HG03378 (cell line): ENCODE data around the gene GNB3.

Experiments used
- ATAC-seq: cut with Tn5 transposase; IDR thresholded peaks from one replicate; pipeline ENCODE4 v1.9.1; 2021; ENCODE audit warnings: mild to moderate bottlenecking, moderate library complexity; ENCODE audit not compliant: unreplicated experiment

The GNB3 gene

DNA sequence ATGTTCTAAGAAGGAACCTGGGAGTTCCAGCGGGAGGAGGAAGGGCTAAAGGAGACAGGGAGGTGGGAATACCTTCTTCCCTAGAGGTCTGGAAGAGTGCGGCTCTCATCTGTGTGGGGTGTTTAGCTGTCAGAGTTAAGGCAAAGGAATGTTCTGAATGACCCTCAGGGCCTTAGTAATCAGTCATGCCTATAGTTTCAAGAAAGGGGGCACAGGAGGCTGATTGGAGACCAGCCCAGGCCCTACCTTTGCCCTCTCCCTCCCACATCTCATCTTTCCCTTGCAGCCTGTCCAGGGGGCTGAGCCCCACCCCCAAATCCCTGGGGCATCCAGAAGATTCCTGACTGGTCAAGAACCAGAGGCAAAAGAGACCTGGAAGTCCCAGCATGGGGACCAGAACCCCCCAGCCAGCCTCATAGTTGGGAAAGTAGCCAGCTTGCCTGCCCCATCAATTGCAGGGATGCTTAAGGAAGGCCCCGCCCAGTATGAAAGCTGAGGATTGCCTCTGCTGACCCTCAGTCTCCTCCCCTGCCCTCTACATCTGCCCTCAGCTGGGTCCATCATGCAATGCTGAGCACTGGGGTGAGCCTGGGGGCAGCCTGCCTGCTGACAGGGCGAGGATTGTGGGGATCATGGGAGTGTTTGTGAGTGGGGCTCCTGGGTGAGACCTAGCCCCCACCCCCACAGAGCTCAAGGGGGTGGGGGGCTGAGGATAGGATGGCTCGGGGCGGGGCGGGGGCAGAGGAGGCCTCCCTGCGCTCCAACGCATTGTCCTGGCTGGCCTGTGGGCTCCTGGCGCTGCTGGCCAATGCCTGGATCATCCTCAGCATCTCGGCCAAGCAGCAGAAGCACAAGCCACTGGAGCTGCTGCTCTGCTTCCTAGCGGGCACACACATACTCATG is 17.3 kb upstream of the GNB3 start:
- no peak for ATAC-seq

DNA sequence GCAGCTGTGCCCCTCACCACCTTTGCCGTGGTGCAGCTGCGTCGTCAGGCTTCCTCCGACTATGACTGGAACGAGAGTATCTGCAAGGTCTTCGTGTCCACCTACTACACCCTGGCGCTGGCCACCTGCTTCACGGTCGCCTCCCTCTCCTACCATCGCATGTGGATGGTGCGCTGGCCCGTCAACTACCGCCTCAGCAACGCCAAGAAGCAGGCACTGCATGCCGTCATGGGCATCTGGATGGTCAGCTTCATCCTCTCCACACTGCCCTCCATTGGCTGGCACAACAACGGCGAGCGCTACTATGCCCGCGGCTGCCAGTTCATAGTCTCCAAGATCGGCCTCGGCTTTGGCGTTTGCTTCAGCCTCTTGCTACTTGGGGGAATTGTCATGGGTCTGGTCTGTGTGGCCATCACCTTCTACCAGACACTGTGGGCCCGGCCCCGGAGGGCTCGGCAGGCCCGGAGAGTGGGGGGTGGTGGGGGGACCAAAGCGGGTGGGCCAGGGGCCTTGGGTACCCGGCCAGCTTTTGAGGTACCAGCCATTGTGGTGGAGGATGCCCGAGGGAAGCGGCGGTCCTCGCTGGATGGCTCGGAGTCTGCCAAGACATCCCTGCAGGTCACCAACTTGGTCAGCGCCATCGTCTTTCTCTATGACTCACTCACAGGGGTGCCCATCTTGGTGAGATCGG is 16.5 kb upstream of the GNB3 start:
- ATAC-seq, result no peak

DNA sequence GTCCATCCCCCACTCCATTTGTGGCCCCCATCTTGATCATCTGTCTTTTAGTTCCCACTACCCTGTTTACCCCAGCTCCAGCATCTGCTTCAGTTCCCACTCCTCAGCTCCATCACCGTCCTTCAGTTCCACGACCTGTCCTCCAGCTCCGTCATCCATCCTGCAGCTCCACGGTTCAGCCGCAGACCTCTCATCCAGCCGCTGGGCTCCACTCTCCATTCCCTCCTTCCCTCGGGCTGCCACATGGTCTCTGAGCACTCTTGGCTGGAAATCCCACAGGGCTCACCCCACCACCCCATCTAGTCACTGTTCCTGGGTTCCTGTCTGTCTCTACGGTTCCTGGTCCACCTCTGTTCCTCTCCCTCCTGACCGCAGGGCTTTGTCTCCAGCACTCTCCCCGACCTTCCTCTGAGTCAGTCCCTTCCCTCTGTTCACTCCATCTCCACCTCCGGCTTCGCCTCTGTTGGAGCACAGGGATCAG is 15.8 kb upstream of the GNB3 start:
- ATAC-seq, result no peak

DNA sequence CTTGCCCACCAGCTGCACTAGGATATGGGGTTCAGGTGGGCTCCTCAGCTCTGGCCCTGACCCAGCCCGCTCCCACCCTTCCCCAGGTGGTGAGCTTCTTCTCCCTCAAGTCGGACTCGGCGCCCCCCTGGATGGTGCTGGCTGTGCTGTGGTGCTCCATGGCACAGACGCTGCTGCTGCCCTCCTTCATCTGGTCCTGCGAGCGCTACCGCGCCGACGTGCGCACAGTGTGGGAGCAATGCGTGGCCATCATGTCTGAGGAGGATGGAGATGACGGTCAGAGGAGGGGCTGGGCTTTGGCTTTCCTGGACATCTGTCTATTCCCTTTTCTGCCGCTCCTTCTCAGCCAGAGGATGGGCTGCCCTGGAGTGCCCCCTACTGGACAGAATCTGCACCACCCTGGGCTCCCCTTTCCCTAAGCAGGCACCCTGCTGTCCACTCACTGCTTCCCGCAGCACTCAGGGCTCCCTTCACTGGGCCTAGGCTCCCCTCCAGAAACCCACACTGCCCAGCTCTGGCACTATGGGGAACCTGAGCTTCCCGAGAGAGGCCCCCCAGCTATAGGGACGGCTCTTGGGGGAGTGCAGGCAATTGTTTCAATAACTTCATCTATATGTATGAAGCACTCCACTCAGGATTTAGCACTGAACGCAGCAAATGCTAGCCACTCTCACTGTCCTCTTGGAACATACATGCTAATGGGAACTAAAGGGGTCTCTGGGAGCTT is 15.2 kb upstream of the GNB3 start:
- ATAC-seq, result no peak

DNA sequence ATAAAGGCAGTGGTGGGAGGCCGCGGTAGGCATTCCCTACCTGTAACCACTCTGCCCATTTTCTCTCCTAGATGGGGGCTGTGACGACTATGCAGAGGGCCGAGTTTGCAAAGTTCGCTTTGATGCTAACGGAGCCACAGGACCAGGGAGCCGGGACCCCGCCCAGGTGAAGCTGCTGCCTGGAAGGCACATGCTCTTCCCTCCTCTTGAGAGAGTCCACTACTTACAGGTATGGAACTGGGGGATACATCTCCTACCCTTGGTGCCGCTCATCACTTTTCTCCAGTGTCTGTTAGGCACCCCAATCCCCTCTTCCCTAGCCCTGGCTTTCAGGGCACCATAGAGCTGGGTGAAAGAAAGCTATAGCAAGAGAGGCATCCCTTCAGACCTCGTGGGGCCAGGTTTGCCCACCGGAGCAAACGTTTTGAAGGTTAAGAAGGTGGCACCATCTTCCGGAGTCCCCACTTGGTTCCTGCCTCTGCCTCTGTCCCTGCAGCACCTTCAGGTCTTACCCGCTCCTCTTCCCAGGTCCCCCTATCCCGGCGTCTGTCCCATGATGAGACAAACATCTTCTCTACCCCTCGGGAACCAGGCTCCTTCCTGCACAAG is 14.5 kb upstream of the GNB3 start:
- ATAC-seq, result no peak

DNA sequence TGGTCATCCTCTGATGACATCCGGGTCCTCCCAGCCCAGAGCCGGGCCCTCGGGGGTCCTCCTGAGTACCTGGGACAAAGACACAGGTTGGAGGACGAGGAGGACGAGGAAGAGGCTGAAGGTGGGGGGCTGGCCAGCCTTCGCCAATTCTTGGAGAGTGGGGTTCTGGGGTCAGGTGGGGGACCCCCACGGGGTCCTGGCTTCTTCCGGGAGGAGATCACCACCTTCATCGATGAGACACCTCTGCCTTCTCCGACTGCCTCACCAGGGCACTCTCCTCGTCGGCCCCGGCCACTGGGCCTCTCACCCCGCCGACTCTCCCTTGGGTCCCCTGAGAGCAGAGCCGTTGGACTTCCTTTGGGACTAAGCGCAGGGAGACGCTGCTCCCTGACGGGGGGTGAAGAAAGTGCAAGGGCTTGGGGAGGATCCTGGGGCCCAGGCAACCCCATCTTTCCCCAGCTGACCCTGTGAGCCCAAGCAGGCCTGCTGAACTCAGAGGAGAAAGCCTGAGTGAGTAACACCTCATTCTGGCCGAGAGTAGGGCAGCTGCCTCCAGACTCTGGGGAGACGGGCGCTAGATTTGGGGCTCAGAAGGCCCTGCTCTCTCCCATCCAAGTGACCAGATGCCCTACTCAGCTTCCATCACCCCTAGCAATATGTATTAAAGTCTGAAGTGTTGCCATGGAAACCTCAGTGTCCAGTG is 13.8 kb upstream of the GNB3 start:
- no peak for ATAC-seq

DNA sequence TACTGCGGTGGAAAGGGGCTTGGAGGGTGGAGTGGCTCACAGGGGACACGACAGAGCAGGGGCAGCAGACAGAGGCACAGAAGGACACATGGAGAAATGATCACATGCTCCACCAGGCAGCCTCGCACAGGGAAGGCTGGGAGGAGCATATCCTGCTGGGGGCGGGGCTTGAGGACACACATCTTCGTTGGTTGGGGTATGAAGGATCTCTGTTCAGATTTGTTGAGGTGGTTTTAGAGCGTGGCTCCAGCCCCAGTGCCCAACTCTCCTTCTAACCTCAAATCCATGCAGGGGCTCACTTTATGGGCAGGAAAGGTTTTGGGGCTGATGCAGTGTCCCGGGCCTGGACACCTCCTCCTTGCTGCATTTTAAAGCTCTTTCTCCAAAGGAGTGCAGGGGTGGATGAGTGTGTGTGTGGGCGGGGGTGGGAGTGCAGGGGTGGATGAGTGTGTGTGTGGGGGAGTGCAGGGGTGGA is 13.3 kb upstream of the GNB3 start:
- no peak for ATAC-seq

DNA sequence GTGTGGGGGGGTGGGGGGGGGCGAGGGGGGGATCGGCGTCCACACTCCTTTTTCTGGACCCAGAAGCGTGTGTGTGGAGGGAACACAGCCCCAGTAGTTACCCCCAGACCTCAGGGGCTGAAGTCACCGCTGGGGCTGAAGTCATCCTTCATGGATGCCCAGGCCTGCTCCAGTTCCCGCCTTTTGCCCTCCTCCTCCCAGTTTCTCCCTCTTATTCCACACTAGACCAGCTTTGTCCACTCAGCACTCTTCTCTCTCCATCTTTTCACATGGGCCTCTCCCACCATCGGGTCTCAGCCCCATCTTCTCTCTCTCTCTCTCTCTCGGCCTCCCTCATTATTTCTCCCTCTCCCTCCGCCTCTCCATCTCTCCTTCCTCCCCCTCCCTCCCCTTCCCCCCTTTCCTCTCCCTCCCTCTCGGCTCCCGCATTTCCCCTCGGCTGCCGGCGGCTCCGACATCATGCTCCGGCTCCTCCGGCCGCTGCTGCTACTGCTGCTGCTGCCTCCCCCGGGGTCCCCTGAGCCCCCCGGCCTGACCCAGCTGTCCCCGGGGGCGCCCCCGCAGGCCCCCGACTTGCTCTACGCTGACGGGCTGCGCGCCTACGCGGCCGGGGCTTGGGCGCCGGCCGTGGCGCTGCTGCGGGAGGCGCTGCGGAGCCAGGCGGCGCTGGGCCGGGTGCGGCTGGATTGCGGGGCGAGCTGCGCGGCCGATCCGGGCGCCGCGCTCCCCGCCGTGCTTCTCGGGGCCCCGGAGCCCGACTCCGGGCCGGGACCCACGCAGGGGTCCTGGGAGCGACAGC is 12.5 kb upstream of the GNB3 start, which contains the start of gene P3H3:
P3H3 (plus strand) TSS at position 426 of the 799 bp plus-strand sequence; CDS start at position 460, 34 bp downstream.
- ATAC-seq, result no peak

DNA sequence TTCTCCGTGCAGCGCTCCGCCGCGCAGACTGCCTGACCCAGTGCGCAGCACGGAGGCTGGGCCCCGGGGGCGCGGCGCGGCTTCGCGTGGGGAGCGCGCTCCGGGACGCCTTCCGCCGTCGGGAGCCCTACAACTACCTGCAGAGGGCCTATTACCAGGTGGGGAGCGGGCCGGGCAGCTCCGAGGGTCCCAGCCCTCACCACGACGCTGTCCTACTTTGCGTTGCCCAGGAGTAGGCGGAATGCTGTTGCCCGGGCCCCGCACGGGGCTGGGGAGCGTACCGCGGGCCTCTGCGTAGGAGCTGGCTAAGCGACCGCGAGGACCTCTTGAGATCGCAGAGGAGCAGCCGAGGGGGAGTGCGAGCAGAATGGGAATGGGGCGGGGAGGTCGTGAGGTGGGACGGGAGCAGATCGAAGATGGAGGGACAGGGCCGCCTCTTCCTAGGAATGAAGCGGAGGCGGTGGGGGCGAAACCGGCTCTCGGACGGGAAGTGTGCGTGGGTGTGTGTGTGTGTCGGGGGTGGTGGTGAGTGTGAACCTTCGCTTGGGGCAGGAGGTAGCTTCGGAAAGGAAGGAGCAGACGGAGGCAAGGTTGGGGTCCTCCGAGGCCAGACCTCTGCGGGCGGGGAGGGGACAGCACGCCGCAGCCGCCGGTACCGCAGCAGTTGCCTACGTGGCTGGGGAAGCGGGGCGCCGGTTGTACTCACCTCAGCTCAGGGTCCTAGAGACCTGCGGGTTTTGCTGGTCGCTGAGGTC is 11.8 kb upstream of the GNB3 start:
- no peak for ATAC-seq

DNA sequence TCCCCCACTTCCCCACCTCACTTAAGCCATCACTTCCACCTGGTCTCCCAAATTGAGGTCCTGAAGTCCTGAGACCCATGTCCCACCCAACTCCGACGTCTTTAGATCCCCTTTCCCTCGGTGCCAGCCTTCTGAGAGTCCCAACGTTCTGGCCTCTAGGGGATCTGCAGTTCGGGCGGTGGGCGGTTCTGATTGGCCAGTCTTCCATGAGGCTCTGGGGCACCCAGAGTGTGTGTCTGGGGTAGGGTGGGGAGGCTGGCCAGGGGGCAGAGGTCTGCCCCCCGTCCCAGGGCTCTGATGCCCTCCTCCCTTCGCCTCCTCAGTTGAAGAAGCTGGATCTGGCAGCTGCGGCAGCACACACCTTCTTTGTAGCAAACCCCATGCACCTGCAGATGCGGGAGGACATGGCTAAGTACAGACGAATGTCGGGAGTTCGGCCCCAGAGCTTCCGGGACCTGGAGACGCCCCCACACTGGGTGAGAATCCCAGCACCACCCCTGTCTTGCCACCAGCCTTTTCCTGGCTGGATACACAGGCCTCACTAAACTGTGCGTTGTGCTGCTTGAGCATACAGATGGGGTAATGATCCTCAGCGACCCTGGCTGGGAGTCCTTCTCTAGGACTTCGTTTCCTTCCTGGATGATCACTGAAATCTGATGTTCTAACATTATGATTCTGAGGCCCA is 11.0 kb upstream of the GNB3 start:
- ATAC-seq, result no peak

DNA sequence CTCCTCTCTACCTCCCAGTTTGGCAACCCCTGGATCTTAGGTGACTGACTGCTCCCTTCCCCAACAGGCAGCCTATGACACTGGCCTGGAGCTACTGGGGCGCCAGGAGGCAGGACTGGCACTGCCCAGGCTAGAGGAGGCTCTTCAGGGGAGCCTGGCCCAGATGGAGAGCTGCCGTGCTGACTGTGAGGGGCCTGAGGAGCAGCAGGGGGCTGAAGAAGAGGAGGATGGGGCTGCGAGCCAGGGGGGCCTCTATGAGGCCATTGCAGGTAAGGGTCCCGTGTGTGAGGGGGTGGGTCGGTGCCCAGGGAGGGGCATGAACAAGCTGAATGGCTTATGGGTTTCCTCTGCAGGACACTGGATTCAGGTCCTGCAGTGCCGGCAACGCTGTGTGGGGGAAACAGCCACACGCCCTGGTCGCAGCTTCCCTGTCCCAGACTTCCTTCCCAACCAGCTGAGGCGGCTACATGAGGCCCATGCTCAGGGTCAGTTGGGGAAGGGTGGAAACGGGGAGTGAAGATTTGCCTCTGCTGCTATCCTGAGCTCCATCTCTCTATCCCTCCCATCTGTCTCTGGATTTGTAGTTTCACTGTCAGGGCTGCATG is 10.3 kb upstream of the GNB3 start:
- no peak for ATAC-seq

DNA sequence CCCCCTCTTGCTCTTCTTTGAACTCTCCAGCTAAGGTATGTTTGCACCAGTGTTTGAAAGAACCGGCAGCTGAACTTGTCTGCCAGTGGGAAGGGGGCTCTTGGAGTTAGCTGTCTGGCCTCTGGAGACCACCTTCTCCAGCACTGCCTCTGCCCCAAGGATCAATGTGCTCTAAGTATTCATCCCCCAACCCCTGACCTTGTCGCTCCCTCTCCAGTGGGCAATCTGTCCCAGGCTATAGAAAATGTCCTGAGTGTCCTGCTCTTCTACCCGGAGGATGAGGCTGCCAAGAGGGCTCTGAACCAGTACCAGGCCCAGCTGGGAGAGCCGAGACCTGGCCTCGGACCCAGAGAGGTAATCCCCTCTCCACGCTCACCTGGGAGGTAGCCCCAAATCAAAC is 9.7 kb upstream of the GNB3 start:
- no peak for ATAC-seq

DNA sequence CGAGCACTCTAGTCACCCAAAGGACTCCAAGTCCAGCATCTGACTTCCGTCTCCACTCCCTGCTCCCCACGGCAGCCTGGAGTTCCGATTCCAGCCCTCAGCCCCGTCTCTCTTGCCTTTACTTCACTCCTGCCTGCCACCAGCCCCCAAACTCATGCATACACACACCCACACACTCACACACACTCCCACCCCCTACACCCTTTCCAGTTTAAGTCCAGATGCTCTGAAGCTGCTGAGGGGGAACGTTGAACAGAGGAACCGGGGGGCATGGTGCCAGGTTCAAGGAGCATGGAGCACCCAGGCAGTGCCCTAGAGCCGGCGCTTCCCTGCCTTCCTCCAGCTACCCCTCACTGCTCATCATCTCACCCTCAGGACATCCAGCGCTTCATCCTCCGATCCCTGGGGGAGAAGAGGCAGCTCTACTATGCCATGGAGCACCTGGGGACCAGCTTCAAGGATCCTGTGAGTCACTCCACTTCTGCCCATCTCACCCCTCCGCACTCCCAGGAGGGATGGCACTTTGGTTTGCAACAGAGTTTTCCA is 9.2 kb upstream of the GNB3 start:
- no peak for ATAC-seq

DNA sequence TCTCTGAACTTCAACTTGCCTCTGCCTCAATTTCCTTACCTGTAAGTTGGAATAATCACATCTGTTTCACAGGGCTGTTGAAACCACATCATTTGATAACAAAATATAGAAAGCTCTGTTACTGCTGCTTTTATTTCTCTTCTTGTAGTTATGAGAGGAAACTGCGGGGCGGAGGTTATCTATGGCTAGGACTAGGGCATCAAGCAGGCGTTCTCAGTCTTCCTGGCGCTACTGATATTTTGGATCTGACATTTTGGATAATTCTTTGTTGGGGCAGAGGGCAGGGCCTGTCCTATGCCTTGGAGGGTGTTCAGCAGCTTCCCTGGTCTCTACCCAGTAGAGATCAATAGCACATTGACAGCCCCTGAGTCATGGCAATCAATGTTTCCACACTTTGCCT is 8.6 kb upstream of the GNB3 start:
- ATAC-seq, result no peak

DNA sequence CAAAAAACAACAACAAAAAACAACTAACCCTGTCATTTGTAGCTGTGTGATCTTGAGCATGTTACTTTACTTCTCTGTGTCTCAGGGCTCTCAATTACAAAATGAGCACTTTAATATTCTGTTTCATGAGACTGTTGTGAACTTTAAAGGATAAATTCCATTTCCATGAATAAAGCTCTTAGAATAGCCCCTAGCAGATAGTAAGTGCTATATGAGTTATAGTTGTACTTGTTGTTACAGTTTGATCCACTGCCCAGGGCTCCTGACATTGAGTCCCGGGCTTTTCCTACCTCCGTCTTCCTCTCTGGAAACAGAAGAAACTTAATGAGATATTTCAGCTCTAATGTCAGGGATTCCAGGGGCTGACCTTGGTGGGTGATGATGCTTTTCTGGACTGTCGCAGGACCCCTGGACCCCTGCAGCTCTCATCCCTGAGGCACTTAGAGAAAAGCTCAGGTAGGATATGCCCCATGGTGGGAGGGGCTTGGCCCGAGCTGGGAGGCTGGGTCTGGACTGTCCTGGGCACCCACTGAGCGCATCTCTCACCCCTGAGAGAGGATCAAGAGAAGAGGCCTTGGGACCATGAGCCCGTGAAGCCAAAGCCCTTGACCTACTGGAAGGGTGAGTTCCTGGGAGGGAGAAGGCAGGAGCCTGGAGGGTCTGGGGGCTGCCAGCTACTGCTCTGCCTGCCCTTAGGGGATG is 7.4 kb upstream of the GNB3 start:
- ATAC-seq, result no peak

DNA sequence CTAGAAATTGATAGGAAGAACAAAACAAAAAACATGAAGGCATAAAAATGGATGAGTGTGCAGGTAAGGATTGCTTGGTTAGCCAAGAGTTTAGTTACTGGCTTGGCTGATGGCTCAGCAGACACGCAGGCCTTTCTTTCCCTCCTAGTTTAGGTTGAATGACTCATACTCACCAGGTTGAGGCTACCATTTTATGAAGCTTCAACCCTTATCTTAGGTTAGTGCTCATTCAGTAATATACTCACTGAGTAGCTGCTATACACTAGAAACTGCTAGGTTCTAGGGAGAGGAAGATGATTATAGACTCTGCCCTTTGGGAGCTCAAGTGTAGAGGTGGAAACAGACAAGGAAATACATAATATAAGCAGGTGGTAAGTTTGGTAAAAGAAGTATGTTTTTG is 6.5 kb upstream of the GNB3 start:
- no peak for ATAC-seq

DNA sequence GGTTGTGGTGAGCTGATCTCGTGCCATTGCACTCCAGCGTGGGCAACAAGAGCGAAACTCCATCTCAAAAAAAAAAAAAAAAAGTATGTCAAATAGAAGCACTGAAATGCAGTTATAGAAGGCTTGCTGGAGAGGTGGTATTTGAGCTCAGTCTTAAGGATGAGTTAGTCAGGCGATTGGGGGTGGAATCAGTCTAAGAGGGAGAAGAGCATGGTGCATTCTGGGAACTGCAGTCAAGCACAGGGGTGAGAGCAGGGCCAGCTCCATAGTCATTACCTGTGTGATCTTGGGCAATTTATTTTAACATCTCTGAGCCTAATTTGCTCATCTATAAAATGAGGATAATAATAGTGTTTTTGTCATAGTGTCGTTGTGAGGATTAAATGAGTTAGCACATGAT is 5.9 kb upstream of the GNB3 start:
- no peak for ATAC-seq
